Hepatocyte (in vitro differentiated cells): ENCODE results near the gene NPFFR2. TPM values are rescaled to one million over a fixed set of nuclear protein-coding genes. Genes with fewer than 3 reads are reported as not detected.
A peak's percentile ranks its signal among the peaks of the same experiment; 100 is the strongest.

Experiments
- DNase-seq: peaks from one replicate; pipeline ENCODE4 v3.0.0-alpha.2; 2016; ENCODE audit warnings: low spot score
- H2AFZ ChIP-seq: fragments of 200-600 bp; sonication (generic); 2 replicates; pipeline ENCODE4 v1.6.0; 2016; ENCODE audit warnings: antibody characterized with exemption, mild to moderate bottlenecking
- H3K27ac ChIP-seq: fragments of 200-600 bp; sonication (generic); 2 replicates; pipeline ENCODE4 v1.5.1; 2016; ENCODE audit warnings: mild to moderate bottlenecking
- H3K27me3 ChIP-seq: fragments of 200-600 bp; sonication (generic); 2 replicates; pipeline ENCODE4 v1.6.1; 2016
- H3K36me3 ChIP-seq: fragments of 200-600 bp; sonication (generic); replicated peaks from 2 replicates; pipeline ENCODE4 v1.5.1; 2016; ENCODE audit warnings: low read depth; ENCODE audit not compliant: insufficient read depth
- H3K4me1 ChIP-seq: fragments of 200-600 bp; sonication (generic); 2 replicates; pipeline ENCODE4 v1.5.1; 2016; ENCODE audit warnings: mild to moderate bottlenecking, moderate library complexity; ENCODE audit not compliant: insufficient read depth
- H3K4me2 ChIP-seq: fragments of 200-600 bp; sonication (generic); 2 replicates; pipeline ENCODE4 v1.6.0; 2016
- H3K4me3 ChIP-seq: fragments of 200-600 bp; sonication (generic); 2 replicates; pipeline ENCODE4 v1.5.1; 2016; ENCODE audit warnings: mild to moderate bottlenecking
- H3K79me2 ChIP-seq: fragments of 200-600 bp; sonication (generic); 2 replicates; pipeline ENCODE4 v1.6.0; 2017; ENCODE audit warnings: mild to moderate bottlenecking
- H3K9me2 ChIP-seq: fragments of 200-600 bp; sonication (generic); replicated peaks from 2 replicates; pipeline ENCODE4 v1.6.0; 2017; ENCODE audit warnings: mild to moderate bottlenecking; ENCODE audit not compliant: insufficient read depth
- H3K9me3 ChIP-seq: fragments of 200-600 bp; sonication (generic); 2 replicates; pipeline ENCODE4 v1.5.1; 2016; ENCODE audit warnings: low read depth, mild to moderate bottlenecking
- H4K20me1 ChIP-seq: fragments of 200-600 bp; sonication (generic); 2 replicates; pipeline ENCODE4 v1.6.0; 2016; ENCODE audit warnings: mild to moderate bottlenecking; ENCODE audit not compliant: insufficient read depth, poor library complexity, severe bottlenecking
- CTCF ChIP-seq: fragments of 200-600 bp; sonication (generic); IDR thresholded peaks from 2 replicates; pipeline ENCODE4 v1.5.1; 2016; ENCODE audit warnings: antibody characterized with exemption, mild to moderate bottlenecking; ENCODE audit not compliant: poor library complexity
- EZH2 ChIP-seq: fragments of 200-600 bp; sonication (generic); IDR thresholded peaks from 2 replicates; pipeline ENCODE4 v1.6.1; 2016; ENCODE audit warnings: antibody characterized with exemption, mild to moderate bottlenecking, borderline replicate concordance
- EZH2phosphoT487 ChIP-seq: fragments of 200-600 bp; sonication (generic); IDR thresholded peaks from one replicate; pipeline ENCODE4 v1.6.1; 2018; ENCODE audit warnings: antibody characterized with exemption, mild to moderate bottlenecking, low read depth, moderate library complexity; ENCODE audit not compliant: unreplicated experiment, severe bottlenecking
- WGBS: methylation state at CpG from one replicate; pipeline ENCODE4 v1.1.6; 2016; ENCODE audit warnings: low lambda C conversion rate; ENCODE audit errors: missing lambda C conversion rate; 5-methylcytosine and 5-hydroxymethylcytosine counted together
- polyA plus RNA-seq: library from polyadenylated mRNA; unstranded; fragments of >200 nt; fragmentation: Nextera tagmentation; extraction: Ambion mirVana; gene quantifications from 2 replicates; pipeline ENCODE4 v1.2.1, GENCODE V29; 2016
- total RNA-seq: library from RNA; depleted of rRNA; stranded (reverse); fragments of >200 nt; gene quantifications from 2 replicates; pipeline ENCODE4 v1.2.3, GENCODE V29; 2014

Gene NPFFR2
- total and polyA plus RNA-seq, 2 experiments from 2014 or later = 2.0 to 2.9 TPM

DNA sequence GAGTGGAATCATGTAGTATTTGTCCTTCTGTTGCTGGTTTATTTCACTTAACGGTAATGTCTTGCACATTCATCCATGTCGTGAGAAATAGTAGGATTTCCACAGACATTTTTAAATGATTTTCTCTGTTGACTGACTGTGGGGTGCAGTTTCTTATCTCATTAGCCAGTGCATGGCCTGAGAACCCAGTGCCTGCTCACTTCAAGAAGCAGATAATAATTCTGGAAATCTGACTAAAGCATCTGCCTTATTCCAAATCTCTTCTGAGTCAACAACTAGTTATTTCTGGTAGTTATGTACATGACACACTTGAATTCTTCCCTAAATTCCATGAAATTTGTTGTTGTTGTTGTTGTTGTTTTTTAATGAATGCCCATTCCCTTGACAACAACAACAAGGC lies 77.6 kb downstream of the NPFFR2 start:
- H3K27ac ChIP-seq = no peak overlapping the region
- no peaks in the 10 kb centered on the region for H3K4me1 ChIP-seq
- H3K36me3 ChIP-seq = no peaks in the 10 kb centered on the region
- no peak for DNase-seq
- H3K79me2 ChIP-seq = no peaks in the 10 kb centered on the region
- 80% methylated on average over 2 of the region's 2 CpGs for WGBS
- H3K4me2 ChIP-seq = no peak overlapping the region
- no peak overlapping the region for H3K4me3 ChIP-seq
- H3K27me3 ChIP-seq = no peaks in the 10 kb centered on the region
- H4K20me1 ChIP-seq = no peaks in the 10 kb centered on the region
- H2AFZ ChIP-seq = no peak overlapping the region
- no peak for TF ChIP-seq EZH2phosphoT487
- H3K9me3 ChIP-seq = no peaks in the 10 kb centered on the region
- H3K9me2 ChIP-seq = no peaks in the 10 kb centered on the region

GRCh38 chr4:72109959-72110497 lies 78.2 kb downstream of the NPFFR2 start:
- Histone ChIP-seq H3K4me3 (no peak overlapping the region), H3K4me2 (no peak overlapping the region), H3K9me3 (no peaks in the 10 kb centered on the region), H4K20me1 (no peaks in the 10 kb centered on the region), H3K36me3 (no peaks in the 10 kb centered on the region), H3K27me3 (no peaks in the 10 kb centered on the region), H3K9me2 (no peaks in the 10 kb centered on the region), H3K4me1 (no peaks in the 10 kb centered on the region), H3K79me2 (no peaks in the 10 kb centered on the region), H2AFZ (no peak overlapping the region), H3K27ac (peak overlapping the region; percentile 39)
- no peak for DNase-seq
- TF ChIP-seq EZH2phosphoT487 (no peak), EZH2 (no peak), CTCF (no peak)
- 90% methylated on average over 2 of the region's 2 CpGs for WGBS

DNA sequence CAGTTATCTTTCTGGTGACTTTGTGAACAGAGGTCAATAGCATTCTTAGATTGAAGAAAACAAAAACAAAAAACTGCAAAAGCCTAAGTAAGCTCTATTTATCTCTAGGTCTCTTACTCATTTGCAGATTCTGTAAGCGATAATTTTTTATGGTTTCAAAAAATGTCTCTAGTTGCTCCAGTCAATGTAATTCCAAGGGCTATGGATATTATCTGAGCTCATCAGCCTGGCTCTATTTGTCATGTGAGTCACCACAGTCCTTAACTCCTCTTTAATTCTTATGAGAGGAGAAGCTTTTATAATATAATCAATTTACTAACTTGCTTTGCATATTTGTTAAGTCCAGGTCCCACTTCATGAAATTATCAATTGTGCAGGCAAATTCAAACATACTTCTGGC lies 79.1 kb downstream of the NPFFR2 start:
- 73% methylated on average over 1 of the region's 1 CpG for WGBS
- no peak overlapping the region for H2AFZ ChIP-seq
- no peaks in the 10 kb centered on the region for H3K79me2 ChIP-seq
- no peaks in the 10 kb centered on the region for H3K9me2 ChIP-seq
- H3K27me3 ChIP-seq = no peaks in the 10 kb centered on the region
- no peak overlapping the region for H3K4me3 ChIP-seq
- TF ChIP-seq EZH2 (no peak), CTCF (no peak), EZH2phosphoT487 (no peak)
- no peaks in the 10 kb centered on the region for H3K9me3 ChIP-seq
- no peak overlapping the region for H3K4me2 ChIP-seq
- no peaks in the 10 kb centered on the region for H3K4me1 ChIP-seq
- H3K27ac ChIP-seq = peak overlapping the region; percentile 61
- H4K20me1 ChIP-seq = no peaks in the 10 kb centered on the region
- DNase-seq = no peak
- no peaks in the 10 kb centered on the region for H3K36me3 ChIP-seq

GRCh38 chr4:72111863-72112262 lies 80.1 kb downstream of the NPFFR2 start:
- Histone ChIP-seq H3K9me2 (no peaks in the 10 kb centered on the region), H3K4me3 (no peak overlapping the region), H3K4me2 (no peak overlapping the region), H3K79me2 (no peaks in the 10 kb centered on the region), H2AFZ (no peak overlapping the region), H4K20me1 (no peaks in the 10 kb centered on the region), H3K27ac (peak overlapping the region; percentile 61), H3K36me3 (no peaks in the 10 kb centered on the region), H3K9me3 (no peaks in the 10 kb centered on the region), H3K4me1 (no peaks in the 10 kb centered on the region), H3K27me3 (no peaks in the 10 kb centered on the region)
- no peak for TF ChIP-seq CTCF
- TF ChIP-seq EZH2phosphoT487 = no peak
- TF ChIP-seq EZH2 = no peak
- DNase-seq = no peak
